Naive B cell (primary cell): ENCODE data around the gene LAMA5. TPM values are rescaled to one million over a fixed set of nuclear protein-coding genes. Genes with fewer than 3 reads are reported as not detected.

Experiments
- ATAC-seq, 2 donors: fragments of 150-1000 bp; cut with Tn5 transposase; 2 replicates each; pipeline ENCODE4 v1.10.0; 2021; ENCODE audit warnings: low read depth in 2 of 2, mild to moderate bottlenecking in 2 of 2, moderate library complexity in 2 of 2
- DNase-seq: peaks from one replicate; pipeline ENCODE4 v3.0.0; 2022
- H3K27ac Mint-ChIP-seq, 6 donors: one replicate each; pipeline ENCODE4 v1.8.0; 2020 to 2022; ENCODE audit warnings: mild to moderate bottlenecking in 6 of 6, mixed read lengths in 6 of 6, moderate library complexity in 5 of 6, inconsistent platforms in 2 of 6
- H3K27me3 Mint-ChIP-seq, 3 donors: one replicate each; pipeline ENCODE4 v1.8.0; 2021 to 2022; ENCODE audit warnings: mixed read lengths in 3 of 3, mild to moderate bottlenecking in 1 of 3
- H3K36me3 Mint-ChIP-seq, 2 donors: one replicate each; pipeline ENCODE4 v1.8.0; 2020 to 2022; ENCODE audit warnings: mixed read lengths in 2 of 2, inconsistent platforms in 1 of 2, mild to moderate bottlenecking in 1 of 2
- H3K4me1 Mint-ChIP-seq, 3 donors: one replicate each; pipeline ENCODE4 v1.8.0; 2020 to 2022; ENCODE audit warnings: mixed read lengths in 3 of 3, inconsistent platforms in 1 of 3, mild to moderate bottlenecking in 1 of 3, moderate library complexity in 1 of 3
- H3K4me3 Mint-ChIP-seq, 8 donors: one replicate each; pipeline ENCODE4 v1.8.0; 2020 to 2022; ENCODE audit warnings: mild to moderate bottlenecking in 8 of 8, mixed read lengths in 8 of 8, moderate library complexity in 8 of 8, inconsistent platforms in 2 of 8
- H3K9me3 Mint-ChIP-seq, 7 donors: one replicate each; pipeline ENCODE4 v1.8.0; 2020 to 2022; ENCODE audit warnings: mixed read lengths in 7 of 7, mild to moderate bottlenecking in 5 of 7, inconsistent platforms in 2 of 7, moderate library complexity in 1 of 7
- polyA plus RNA-seq, 6 donors: library from polyadenylated mRNA; unstranded; fragments of 300-500 nt; fragmentation: Illumina TruSeq; gene quantifications; one replicate each; pipeline ENCODE4 v1.2.3, GENCODE V29; 2021; ENCODE audit warnings: low read depth in 6 of 6

LAMA5 gene
- polyA plus RNA-seq, 6 donors from 2014 or later: 0.50 to 11.9 (median 6.1) TPM

GRCh38 chr20:62332989-62333819 lies 33.9 kb downstream of the LAMA5 start:
- H3K4me3 Mint-ChIP-seq: no peak overlapping the region
- ATAC-seq (no peak), DNase-seq (no peak)
- no peaks in the 10 kb centered on the region for H3K36me3 Mint-ChIP-seq
- H3K4me1 Mint-ChIP-seq: peaks cover 29 to 31% (median 30%) of the 10 kb centered on the region in 3 donors
- H3K27ac Mint-ChIP-seq: no peak overlapping the region
- H3K9me3 Mint-ChIP-seq: no peaks in the 10 kb centered on the region
- no peaks in the 10 kb centered on the region for H3K27me3 Mint-ChIP-seq

GRCh38 chr20:62332421-62332820 lies 34.7 kb downstream of the LAMA5 start:
- H3K9me3 Mint-ChIP-seq: no peaks in the 10 kb centered on the region
- H3K36me3 Mint-ChIP-seq: no peaks in the 10 kb centered on the region
- no peak for ATAC-seq
- no peak for DNase-seq
- no peak overlapping the region for H3K4me3 Mint-ChIP-seq
- no peak overlapping the region for H3K27ac Mint-ChIP-seq
- H3K27me3 Mint-ChIP-seq: no peaks in the 10 kb centered on the region
- peaks cover 21 to 23% (median 22%) of the 10 kb centered on the region in 3 donors for H3K4me1 Mint-ChIP-seq

DNA sequence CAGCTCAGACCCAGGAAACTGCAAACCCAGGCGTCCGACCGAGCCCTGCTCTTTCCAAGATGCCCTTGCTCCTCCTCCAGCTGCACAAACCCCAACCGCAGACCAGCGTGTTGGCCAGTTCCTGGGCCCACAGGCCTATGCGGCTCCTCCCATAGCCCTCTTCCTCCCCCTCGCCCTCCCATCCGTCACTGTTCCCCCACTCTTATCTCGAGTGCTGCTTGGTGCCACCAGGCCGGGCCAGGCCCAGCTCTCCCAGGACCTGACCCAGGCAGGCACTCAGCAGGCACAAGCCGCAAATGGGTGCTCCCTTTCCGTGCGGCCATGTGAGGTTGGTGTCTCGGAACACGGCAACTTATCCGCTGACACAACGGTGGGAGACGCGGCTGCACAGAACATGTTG lies 35.8 kb downstream of the LAMA5 start:
- Mint-ChIP-seq H3K4me1 (peaks cover 11 to 12% (median 12%) of the 10 kb centered on the region in 3 donors), H3K27ac (no peak overlapping the region), H3K9me3 (no peaks in the 10 kb centered on the region), H3K36me3 (no peaks in the 10 kb centered on the region), H3K4me3 (no peak overlapping the region), H3K27me3 (no peaks in the 10 kb centered on the region)
- no peak for DNase-seq
- ATAC-seq: no peak

DNA sequence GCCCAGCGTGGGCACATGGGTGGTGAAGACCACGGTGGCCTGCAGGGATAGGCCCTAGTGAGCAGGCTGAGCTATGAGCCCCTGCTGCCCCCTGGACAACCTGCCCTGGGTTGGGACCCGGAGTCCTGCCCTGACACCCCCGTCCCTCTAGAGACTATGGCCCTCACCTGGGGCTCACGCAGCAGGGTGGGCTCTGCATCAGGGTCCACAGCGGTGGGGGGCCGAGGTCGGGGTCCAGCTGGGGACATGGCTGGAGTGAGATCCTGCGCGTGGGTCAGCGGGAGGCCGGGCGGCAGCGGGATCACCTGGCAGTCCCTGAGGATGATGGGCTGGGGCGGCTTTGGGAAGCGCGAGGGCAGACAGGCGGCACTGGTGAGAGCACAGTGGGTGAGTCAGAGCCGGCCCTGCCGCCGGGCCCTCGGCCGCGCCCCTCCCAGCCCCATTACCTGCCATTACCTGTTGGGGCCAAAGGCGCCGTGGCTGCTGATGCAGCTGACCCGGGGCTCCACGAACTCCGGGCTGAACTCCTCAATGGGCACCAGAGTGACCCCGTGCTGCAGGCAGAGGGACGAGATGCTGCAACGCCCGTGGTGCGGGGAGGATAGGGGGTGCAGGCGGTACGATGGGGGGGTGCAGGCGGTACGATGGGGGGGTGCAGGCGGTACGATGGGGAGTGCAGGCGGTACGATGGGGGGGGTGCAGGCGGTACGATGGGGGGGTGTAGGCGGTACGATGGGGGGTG lies 36.4 kb downstream of the LAMA5 start:
- Mint-ChIP-seq H3K27me3 (no peaks in the 10 kb centered on the region), H3K4me1 (peaks cover 5 to 6% (median 6%) of the 10 kb centered on the region in 3 donors), H3K27ac (no peak overlapping the region), H3K36me3 (peaks cover 0 to 5% of the 10 kb centered on the region in 2 donors), H3K9me3 (no peaks in the 10 kb centered on the region), H3K4me3 (no peak overlapping the region)
- no peak for DNase-seq
- ATAC-seq: no peak

- no peak for DNase-seq
- no peaks in the 10 kb centered on the region for H3K9me3 Mint-ChIP-seq
Measured at GRCh38 chr20:62329389-62330377, 37.4 kb downstream of the LAMA5 start.

DNA sequence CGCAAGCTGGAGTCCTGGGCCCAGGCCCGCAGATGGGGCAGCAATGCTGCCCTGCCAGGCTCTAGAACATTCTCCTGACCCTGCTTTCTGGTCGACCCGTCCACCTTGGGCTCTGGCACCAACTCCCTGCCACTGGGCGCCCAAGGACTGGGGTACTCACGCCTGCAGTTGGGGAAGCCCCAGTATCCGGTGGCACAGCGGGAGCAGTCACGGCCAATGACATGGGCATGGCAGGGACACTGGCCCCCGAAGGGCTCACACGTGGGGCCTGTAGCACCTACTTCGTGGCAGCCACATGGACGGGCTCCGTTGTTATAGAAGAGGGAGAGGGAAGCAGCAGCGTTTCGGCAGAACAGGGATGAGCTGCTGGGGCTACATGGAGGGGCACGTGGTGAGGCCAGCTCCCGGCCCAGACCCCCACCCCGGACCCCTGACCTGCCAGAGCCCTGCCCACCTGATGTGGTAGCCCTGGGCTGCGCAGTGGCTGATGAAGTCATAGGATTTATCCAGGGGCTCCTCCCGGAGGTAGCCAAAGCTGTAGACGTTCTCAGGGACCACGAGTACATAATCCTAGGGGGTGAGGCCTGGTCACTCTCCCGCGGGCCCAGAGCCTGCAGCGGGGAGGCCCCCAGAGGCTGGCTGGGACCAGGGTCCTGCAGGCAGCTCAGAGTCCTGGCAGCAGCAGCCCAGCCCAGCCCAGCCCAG lies 38.3 kb downstream of the LAMA5 start:
- Mint-ChIP-seq H3K9me3 (no peaks in the 10 kb centered on the region), H3K27me3 (no peaks in the 10 kb centered on the region), H3K27ac (no peak overlapping the region), H3K36me3 (peaks cover 0 to 17% of the 10 kb centered on the region in 2 donors), H3K4me3 (no peak overlapping the region), H3K4me1 (peaks cover 0 to 3% (median 0%) of the 10 kb centered on the region in 3 donors)
- DNase-seq: no peak
- ATAC-seq: no peak

More at GRCh38 chr20:62329389-62330377, 37.4 kb downstream of the LAMA5 start:
- peaks cover 0 to 13% of the 10 kb centered on the region in 2 donors for H3K36me3 Mint-ChIP-seq
- peaks cover 0 to 3% (median 0%) of the 10 kb centered on the region in 3 donors for H3K4me1 Mint-ChIP-seq
- H3K27ac Mint-ChIP-seq: peak overlapping the region in 1 of 6 donors; percentile 87
- no peak overlapping the region for H3K4me3 Mint-ChIP-seq
- no peak for ATAC-seq
- H3K27me3 Mint-ChIP-seq: no peaks in the 10 kb centered on the region

GRCh38 chr20:62327726-62328495 lies 39.2 kb downstream of the LAMA5 start:
- H3K36me3 Mint-ChIP-seq: peaks cover 0 to 17% of the 10 kb centered on the region in 2 donors
- ATAC-seq (no peak), DNase-seq (no peak)
- no peaks in the 10 kb centered on the region for H3K27me3 Mint-ChIP-seq
- H3K4me1 Mint-ChIP-seq: peaks cover 0 to 3% (median 0%) of the 10 kb centered on the region in 3 donors
- H3K4me3 Mint-ChIP-seq: no peak overlapping the region
- no peaks in the 10 kb centered on the region for H3K9me3 Mint-ChIP-seq
- no peak overlapping the region for H3K27ac Mint-ChIP-seq

DNA sequence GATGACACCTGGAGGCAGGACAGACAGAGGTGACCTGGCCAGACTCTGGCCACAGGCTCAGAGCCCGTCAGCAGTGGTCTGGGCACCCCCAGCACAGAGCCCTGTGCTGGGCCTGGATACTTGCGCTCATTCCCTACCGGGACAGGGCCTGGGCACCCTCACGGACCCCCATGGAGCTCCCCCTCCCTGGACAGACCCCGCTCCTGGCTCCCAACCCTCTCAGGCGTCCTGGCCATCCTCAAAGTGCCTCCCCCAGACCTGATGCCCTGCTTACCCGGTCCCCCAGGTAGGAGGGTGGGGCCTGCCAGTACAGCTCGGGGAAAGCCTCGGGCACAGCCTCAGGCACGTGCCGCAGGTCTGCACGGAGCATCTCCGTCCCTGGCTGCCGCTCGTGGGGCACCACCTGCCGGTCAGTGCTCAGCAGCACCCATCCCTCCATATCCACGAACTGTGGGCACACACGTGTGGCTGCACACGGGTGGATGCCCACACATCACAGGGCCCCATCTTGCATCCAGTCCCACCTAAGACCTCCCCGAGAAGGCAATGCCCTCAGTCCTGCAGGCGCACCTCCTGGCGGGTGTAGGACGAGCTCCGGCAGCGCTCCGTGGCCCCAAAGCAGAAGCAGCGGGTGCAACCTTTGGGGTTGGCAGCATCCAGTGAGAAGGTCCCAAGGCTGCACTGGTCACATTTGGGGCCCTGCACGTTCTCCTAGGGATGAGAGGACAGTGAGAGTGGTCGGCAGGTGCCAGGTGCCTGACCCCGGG lies 40.0 kb downstream of the LAMA5 start:
- no peaks in the 10 kb centered on the region for H3K27me3 Mint-ChIP-seq
- no peak for ATAC-seq
- no peaks in the 10 kb centered on the region for H3K9me3 Mint-ChIP-seq
- H3K27ac Mint-ChIP-seq: peak overlapping the region in 1 of 6 donors; percentile 69
- DNase-seq: no peak
- H3K36me3 Mint-ChIP-seq: peaks cover 0 to 17% of the 10 kb centered on the region in 2 donors
- no peak overlapping the region for H3K4me3 Mint-ChIP-seq
- H3K4me1 Mint-ChIP-seq: peaks cover 0 to 3% (median 0%) of the 10 kb centered on the region in 3 donors

GRCh38 chr20:62326559-62326958 lies 40.6 kb downstream of the LAMA5 start:
- H3K4me1 Mint-ChIP-seq: peaks cover 0 to 3% (median 0%) of the 10 kb centered on the region in 3 donors
- ATAC-seq (no peak), DNase-seq (no peak)
- H3K27me3 Mint-ChIP-seq: no peaks in the 10 kb centered on the region
- H3K27ac Mint-ChIP-seq: peak overlapping the region in 1 of 6 donors; percentile 24
- H3K4me3 Mint-ChIP-seq: no peak overlapping the region
- no peaks in the 10 kb centered on the region for H3K9me3 Mint-ChIP-seq
- peaks cover 0 to 17% of the 10 kb centered on the region in 2 donors for H3K36me3 Mint-ChIP-seq

- ATAC-seq: no peak
- H3K27ac Mint-ChIP-seq: peak overlapping the region in 1 of 6 donors; percentile 37
Measured at GRCh38 chr20:62325172-62325905, 41.8 kb downstream of the LAMA5 start.

More at GRCh38 chr20:62325172-62325905, 41.8 kb downstream of the LAMA5 start:
- Mint-ChIP-seq H3K9me3 (peaks cover 0 to 3% (median 0%) of the 10 kb centered on the region in 7 donors), H3K36me3 (peaks cover 0 to 17% of the 10 kb centered on the region in 2 donors), H3K27me3 (no peaks in the 10 kb centered on the region), H3K4me3 (no peak overlapping the region), H3K4me1 (peaks cover 0 to 8% (median 3%) of the 10 kb centered on the region in 3 donors)
- DNase-seq: no peak
